Measurements from ENCODE around the gene SDSL. TPM values are rescaled to one million over a fixed set of nuclear protein-coding genes. Genes with fewer than 3 reads are reported as not detected.

SDSL gene
- total RNA-seq, 1 donor from 2014 or later = 13.3 TPM

GRCh38 chr12:113401066-113402000 lies 20.8 kb upstream of the SDSL start:
- H3K9me3 ChIP-seq (replicated peaks) = no peaks in the 10 kb centered on the region
- intact Hi-C loops (cut with micrococcal nuclease) = no loop called here
- H3K27ac ChIP-seq (replicated peaks) = no peak overlapping the region
- no peak for TF ChIP-seq CTCF (IDR thresholded peaks at IDR 0.05; ENCODE audit: borderline replicate concordance)
- H3K27me3 ChIP-seq (ENCODE audit: low read depth) = peaks cover 44% of the 10 kb centered on the region
- H3K4me1 ChIP-seq = peaks cover 6% of the 10 kb centered on the region
- H3K36me3 ChIP-seq = no peaks in the 10 kb centered on the region
- H3K4me3 ChIP-seq = no peak overlapping the region
- DNase-seq = no peak

- Histone ChIP-seq H3K4me3 (no peak overlapping the region), H3K9me3 (replicated peaks) (no peaks in the 10 kb centered on the region), H3K27me3 (ENCODE audit: low read depth) (peaks cover 44% of the 10 kb centered on the region), H3K4me1 (peaks cover 6% of the 10 kb centered on the region), H3K36me3 (no peaks in the 10 kb centered on the region), H3K27ac (replicated peaks) (no peak overlapping the region)
- TF ChIP-seq CTCF (IDR thresholded peaks at IDR 0.05; ENCODE audit: borderline replicate concordance) = no peak
- no peak for DNase-seq
- intact Hi-C loops (cut with micrococcal nuclease) = no loop called here
Observed at GRCh38 chr12:113402586-113403260, 19.5 kb upstream of the SDSL start.

GRCh38 chr12:113403435-113404415 lies 18.5 kb upstream of the SDSL start, which contains the start of gene SDS:
SDS (minus strand) TSS chr12:113403887; CDS start chr12:113399708, 4,179 bp downstream.
- no peak within 1 kb of the TSS for H3K27ac ChIP-seq (replicated peaks)
- TF ChIP-seq CTCF (IDR thresholded peaks at IDR 0.05; ENCODE audit: borderline replicate concordance) = no peak
- DNase-seq = peak; percentile 46

GRCh38 chr12:113405694-113406093 lies 16.5 kb upstream of the SDSL start:
- no peak for TF ChIP-seq CTCF (IDR thresholded peaks at IDR 0.05; ENCODE audit: borderline replicate concordance)
- Histone ChIP-seq H3K4me1 (peaks cover 6% of the 10 kb centered on the region), H3K4me3 (no peak overlapping the region), H3K27ac (replicated peaks) (no peak overlapping the region), H3K9me3 (replicated peaks) (no peaks in the 10 kb centered on the region), H3K27me3 (ENCODE audit: low read depth) (peaks cover 31% of the 10 kb centered on the region), H3K36me3 (no peaks in the 10 kb centered on the region)
- intact Hi-C loops (cut with micrococcal nuclease) = no loop called here
- no peak for DNase-seq

More at GRCh38 chr12:113403435-113404415, 18.5 kb upstream of the SDSL start, which contains the start of gene SDS:
- peaks cover 6% of the 10 kb centered on the region for H3K4me1 ChIP-seq
- no peaks in the 10 kb centered on the region for H3K36me3 ChIP-seq
- no peaks in the 10 kb centered on the region for H3K9me3 ChIP-seq (replicated peaks)
- peak within 1 kb of the TSS; percentile 24 for H3K4me3 ChIP-seq
- intact Hi-C loops (cut with micrococcal nuclease) = no loop called here
- H3K27me3 ChIP-seq (ENCODE audit: low read depth) = peaks cover 35% of the 10 kb centered on the region
